GM04504 (cell line): Measurements from ENCODE around the gene VILL.
"Not testable (repeated sequence)": the region's sequence is repeated elsewhere in the genome, so short reads cannot be mapped to it uniquely, and the experiment has no call there.

ENCODE experiments used
- DNase-seq: peaks from one replicate; pipeline ENCODE4 v3.0.0-alpha.2; 2012; ENCODE audit warnings: low read depth

The VILL gene

GRCh38 chr3:37963635-37964034 lies 27.0 kb upstream of the VILL start:
- no peak for DNase-seq

DNA sequence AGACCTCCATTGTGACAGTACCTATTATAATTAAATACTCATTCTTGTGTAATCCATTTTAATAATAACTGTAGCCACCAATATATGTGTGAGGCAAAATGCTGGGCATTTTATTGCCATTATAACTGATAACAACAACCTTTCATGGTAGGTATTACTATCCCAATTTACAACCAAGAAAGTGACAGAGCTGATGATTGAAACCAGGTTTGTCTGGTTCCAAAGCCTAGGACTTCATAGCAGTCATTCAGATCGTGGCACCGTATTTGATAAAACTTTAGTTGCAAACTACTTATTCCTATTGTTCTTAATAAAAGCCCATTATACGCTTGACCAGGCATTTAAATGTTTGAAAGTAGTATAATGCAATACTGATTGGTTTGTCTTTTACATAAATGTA lies 26.4 kb upstream of the VILL start:
- no peak for DNase-seq

DNA sequence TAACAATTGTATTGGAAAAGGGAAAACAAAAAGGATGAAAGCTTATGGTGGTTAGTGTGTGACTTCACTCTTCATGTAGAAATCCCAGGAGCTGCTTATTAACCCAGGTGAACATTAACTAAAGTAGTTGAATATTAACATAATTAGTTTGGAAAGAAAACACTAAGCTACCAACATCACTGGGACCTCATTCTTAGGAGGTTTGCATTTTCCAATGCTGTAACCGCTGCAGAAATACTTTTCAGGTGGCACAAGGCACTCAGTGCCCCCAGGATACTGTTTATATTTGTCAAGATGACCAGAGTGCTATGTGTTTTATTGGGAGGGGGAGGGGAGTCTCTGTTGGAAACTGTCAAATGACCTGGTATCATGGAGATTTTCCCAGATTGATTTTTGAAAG lies 25.9 kb upstream of the VILL start:
- no peak for DNase-seq

- no peak for DNase-seq
Measured at GRCh38 chr3:37967260-37967881, 23.2 kb upstream of the VILL start.

GRCh38 chr3:37968199-37968598 lies 22.4 kb upstream of the VILL start:
- no peak for DNase-seq

DNA sequence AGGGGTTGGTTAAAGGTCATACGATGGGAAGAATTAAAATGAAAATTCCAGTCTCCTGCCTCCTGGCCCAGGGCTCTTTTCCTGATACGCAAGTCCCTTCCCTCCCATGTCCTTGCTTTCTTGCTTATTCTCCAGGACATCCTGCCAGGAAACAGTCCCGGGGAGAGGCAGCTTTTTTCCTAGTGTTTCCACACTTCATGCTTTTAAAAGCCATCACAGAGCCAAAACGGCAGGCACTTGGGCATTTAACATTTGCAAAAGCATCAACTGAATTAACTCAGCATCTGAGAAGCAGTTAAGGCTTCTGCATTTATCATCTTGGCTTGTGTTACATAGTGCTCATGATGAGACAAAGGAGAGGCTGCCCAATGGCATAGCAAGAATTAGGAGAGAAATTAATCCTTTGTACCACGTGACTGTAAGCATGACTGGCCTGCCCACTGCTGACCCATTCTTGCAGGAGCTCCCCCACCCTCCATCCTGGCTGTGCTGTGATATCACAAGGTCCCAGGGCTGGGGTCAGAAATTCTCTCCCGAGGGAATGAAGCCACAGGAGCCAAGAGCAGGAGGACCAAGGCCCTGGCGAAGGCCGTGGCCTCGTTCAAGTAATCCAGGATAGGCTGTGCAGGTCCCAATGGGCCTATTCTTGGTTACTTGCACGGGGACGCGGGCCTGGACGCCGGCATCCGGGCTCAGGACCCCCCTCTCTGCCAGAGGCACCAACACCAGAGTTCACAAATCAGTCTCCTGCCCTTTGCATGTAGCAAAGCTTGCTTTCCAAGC lies 21.6 kb upstream of the VILL start:
- DNase-seq: no peak

DNA sequence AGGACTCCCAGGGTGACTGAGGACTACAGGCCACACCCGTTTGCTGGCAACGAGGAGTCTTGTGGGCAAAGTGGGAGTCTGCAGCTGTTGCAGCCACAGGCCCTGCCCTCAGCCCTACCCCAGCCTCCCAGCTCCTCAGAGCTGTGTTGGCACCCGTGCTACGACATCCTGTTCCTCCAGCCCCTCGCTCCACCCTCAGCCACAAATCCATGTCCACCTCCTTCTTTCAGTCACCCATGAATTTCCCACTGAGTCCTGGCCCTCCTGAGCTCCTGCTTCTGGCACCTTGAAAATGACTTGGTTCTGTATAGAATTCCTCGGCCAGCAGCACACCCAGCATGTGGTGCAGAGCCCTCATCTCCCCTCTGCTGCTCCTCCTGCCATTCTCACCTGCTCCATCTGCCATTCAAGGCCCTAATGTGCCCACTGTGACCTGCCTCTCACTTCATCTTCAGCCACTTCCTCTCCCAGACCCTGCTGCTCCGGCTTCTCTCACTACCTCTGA lies 20.9 kb upstream of the VILL start:
- DNase-seq: no peak

GRCh38 chr3:37970802-37971201 lies 19.8 kb upstream of the VILL start:
- DNase-seq: no peak

GRCh38 chr3:37971467-37971866 lies 19.1 kb upstream of the VILL start:
- no peak for DNase-seq

GRCh38 chr3:37972056-37972455 lies 18.5 kb upstream of the VILL start:
- not testable (repeated sequence) for DNase-seq

- DNase-seq: no peak
Measured at GRCh38 chr3:37973246-37974054, 17.1 kb upstream of the VILL start.

- DNase-seq: peak; percentile 20
Measured at GRCh38 chr3:37974121-37975083, 16.2 kb upstream of the VILL start.

GRCh38 chr3:37979541-37980461 lies 10.8 kb upstream of the VILL start:
- DNase-seq: no peak

- DNase-seq: no peak
Measured at GRCh38 chr3:37980462-37981347, 9.9 kb upstream of the VILL start.

DNA sequence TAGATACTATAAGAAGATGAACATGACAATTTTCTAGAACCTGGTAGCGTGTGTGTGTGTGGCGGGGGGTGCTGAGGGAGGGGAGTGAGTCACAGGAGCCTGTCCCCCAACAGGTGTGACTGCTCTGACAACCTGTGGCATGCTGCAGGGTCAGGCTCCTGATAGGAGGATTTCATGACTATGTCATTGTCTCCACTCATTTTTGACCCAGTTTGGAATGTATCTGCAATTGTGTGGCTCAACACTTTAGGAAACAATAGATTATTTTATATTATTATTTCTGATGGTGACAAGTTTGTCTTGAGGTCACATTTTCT lies 9.3 kb upstream of the VILL start:
- DNase-seq: no peak

DNA sequence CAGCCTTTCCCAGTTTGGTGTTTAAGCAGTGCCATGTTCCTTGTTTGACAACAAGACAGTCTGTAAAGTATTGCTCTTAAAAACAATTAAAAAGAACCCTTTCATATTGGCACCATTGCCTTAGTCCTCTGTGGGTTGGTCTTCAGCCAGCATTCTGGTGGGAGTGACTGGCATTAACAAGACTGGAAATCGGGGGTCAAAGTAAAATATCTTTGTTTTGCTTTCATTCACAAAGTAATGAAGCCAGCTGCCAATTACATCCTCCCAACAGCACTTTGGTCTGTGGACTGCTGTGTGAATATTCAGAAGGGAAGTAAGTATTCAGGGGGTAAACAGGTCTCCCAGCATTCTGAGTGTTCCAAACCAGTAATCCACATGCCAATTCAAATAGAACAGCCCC lies 8.3 kb upstream of the VILL start:
- DNase-seq: no peak

GRCh38 chr3:37984051-37984450 lies 6.5 kb upstream of the VILL start:
- no peak for DNase-seq

DNA sequence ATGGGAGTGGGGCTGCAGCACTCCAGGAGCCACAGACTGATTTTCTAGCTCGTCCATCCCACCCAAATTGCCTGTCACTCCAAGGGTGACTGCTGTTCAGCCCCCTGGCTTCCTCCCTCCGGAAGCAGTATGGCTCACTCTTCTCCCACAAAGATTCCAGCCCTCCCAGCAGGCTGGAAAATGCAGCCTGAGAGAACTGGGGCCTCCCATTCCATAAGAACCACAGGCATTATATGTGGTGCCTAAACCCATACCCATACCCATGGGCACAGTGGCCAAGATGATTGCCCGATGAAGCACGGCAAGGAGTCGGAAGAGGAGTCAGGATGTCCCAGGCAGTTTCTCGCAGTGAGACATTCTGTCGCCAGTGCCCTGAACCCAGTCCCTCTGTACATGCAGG lies 6.0 kb upstream of the VILL start:
- DNase-seq: no peak

- DNase-seq: no peak
Measured at GRCh38 chr3:37985637-37986320, 4.8 kb upstream of the VILL start.
